H1 (cell line): ENCODE data around the gene ICOSLG. TPM values are rescaled to one million over a fixed set of nuclear protein-coding genes. Genes with fewer than 3 reads are reported as not detected.

Experiments used
- CBX8 ChIP-seq: fragments of 300-800, 300-1000 bp; sonication (generic); IDR thresholded peaks from 2 replicates; pipeline ENCODE4 v1.7.1; 2016; ENCODE audit warnings: low read depth, low read length, borderline replicate concordance
- CHD7 ChIP-seq: fragments of 300-600 bp; sonication (generic); IDR thresholded peaks from 2 replicates; pipeline ENCODE4 v1.7.1; 2012; ENCODE audit warnings: low read length, moderate library complexity, mild to moderate bottlenecking, inconsistent platforms; ENCODE audit not compliant: insufficient replicate concordance
- CTBP2 ChIP-seq: IDR thresholded peaks from 2 replicates; pipeline ENCODE4 v1.7.0; 2011; ENCODE audit warnings: borderline replicate concordance, mild to moderate bottlenecking, moderate library complexity, mixed read lengths, low read length; ENCODE audit not compliant: insufficient read depth, insufficient read length
- HDAC2 ChIP-seq, 2 experiments: fragments of 300-600 bp in 1 of 2; sonication (generic) in 1 of 2; IDR thresholded peaks; 2 replicates each; pipeline ENCODE4 v1.6.1; 2011 to 2012; ENCODE audit warnings: low read depth in 2 of 2, low read length in 2 of 2, mild to moderate bottlenecking in 2 of 2, moderate library complexity in 2 of 2, borderline replicate concordance in 1 of 2, inconsistent platforms in 1 of 2
- MAFK ChIP-seq: IDR thresholded peaks from 2 replicates; pipeline ENCODE4 v1.6.1; 2012; ENCODE audit warnings: low read depth, mild to moderate bottlenecking, improper control_type of control experiment, low read length
- MAX ChIP-seq: IDR thresholded peaks from 2 replicates; pipeline ENCODE4 v1.6.1; 2012; ENCODE audit warnings: inconsistent platforms
- RBBP5 ChIP-seq: IDR thresholded peaks from 2 replicates; pipeline ENCODE4 v1.7.1; 2012; ENCODE audit warnings: low read depth, mild to moderate bottlenecking, inconsistent platforms, low read length, moderate library complexity, borderline replicate concordance
- SAP30 ChIP-seq: fragments of 300-600 bp; sonication (generic); IDR thresholded peaks from 2 replicates; pipeline ENCODE4 v1.7.1; 2012; ENCODE audit warnings: low read length, moderate library complexity, mild to moderate bottlenecking, inconsistent platforms; ENCODE audit not compliant: insufficient read depth, insufficient replicate concordance
- SIRT6 ChIP-seq: IDR thresholded peaks from one replicate; pipeline ENCODE4 v1.7.1; 2012; ENCODE audit warnings: low read length, inconsistent platforms
- polyA plus RNA-seq, 7 experiments: library from polyadenylated mRNA; depleted of rRNA in 3 of 7; stranded (reverse) in 5 of 7; unstranded in 2 of 7; fragments of >200 nt in 5 of 7; fragments of 200-250 nt in 2 of 7; gene quantifications; 1 replicate in 5 of 7; 2 replicates in 1 of 7; 4 replicates in 1 of 7; pipeline versions ENCODE4 v1.2.1 to v1.2.3, GENCODE V29; 2011 to 2013; ENCODE audit warnings: missing spikeins in 2 of 7, mixed read lengths in 2 of 7
- total RNA-seq: library from RNA; stranded (reverse); fragmentation: NEBNext Ultra II Directional; extraction: Animal tissue kit (Norgen Biotek cat#: 25700); gene quantifications from 2 replicates; pipeline ENCODE4 v1.2.1, GENCODE V29; 2021

Gene ICOSLG
- total and polyA plus RNA-seq, 2 of the 8 experiments (the other 6 are each of a cell fraction or from before 2014, with no cell fraction given), result 2.3 to 5.5 TPM

- TF ChIP-seq CHD7 (no peak), CTBP2 (no peak), MAX (no peak), MAFK (no peak), SAP30 (no peak), HDAC2 (IDR thresholded peaks at IDR 0.05; ENCODE audit: borderline replicate concordance in 1 of 2, low read depth in 2 of 2, low read length in 2 of 2) (no peak), SIRT6 (no peak), CBX8 (no peak), RBBP5 (no peak)
These were observed 31.0 kb upstream of the ICOSLG start (continued) for GRCh38 chr21:44271558-44272283.
